Measurements from ENCODE around the gene TUBGCP3. TPM values are rescaled to one million over a fixed set of nuclear protein-coding genes. Genes with fewer than 3 reads are reported as not detected.
"Not testable (repeated sequence)": the region's sequence is repeated elsewhere in the genome, so short reads cannot be mapped to it uniquely, and the experiment has no call there.

Gene TUBGCP3
- total RNA-seq, 2 experiments from 2014 or later, result 30.6 to 31.3 TPM

DNA sequence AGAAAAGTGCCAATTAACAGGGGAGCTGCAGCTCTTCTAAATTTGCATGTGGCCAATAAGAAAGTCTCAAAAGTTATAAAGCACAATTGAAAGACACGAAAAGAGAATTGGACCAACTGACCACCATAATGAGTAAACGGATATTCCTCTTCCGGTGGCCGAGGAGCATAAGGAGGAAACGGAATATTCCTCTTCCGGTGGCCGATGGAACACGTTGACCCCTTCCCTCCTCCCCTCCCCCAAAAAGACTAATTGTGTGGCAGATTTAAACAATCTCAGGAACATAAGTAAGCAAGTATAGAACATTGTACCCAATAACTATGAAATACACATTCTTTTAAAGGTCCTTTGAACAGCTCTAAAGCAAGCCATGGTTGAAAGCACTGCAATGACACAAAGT lies 41.2 kb upstream of the TUBGCP3 start:
- TF ChIP-seq CTCF (IDR thresholded peaks at IDR 0.05), result no peak
- Histone ChIP-seq H3K27ac (ENCODE audit: low read depth in 1 of 2, low read length in 2 of 2) (no peak overlapping the region), H3K36me3 (ENCODE audit: insufficient read depth, low read length) (no peaks in the 10 kb centered on the region), H3K4me1 (ENCODE audit: insufficient read depth, low read length) (no peaks in the 10 kb centered on the region), H3K4me3 (ENCODE audit: low read length) (no peak overlapping the region), H3K27me3 (ENCODE audit: control insufficient read depth in 1 of 2, insufficient read depth in 2 of 2, low read length in 2 of 2) (no peaks in the 10 kb centered on the region), H3K9me3 (ENCODE audit: control insufficient read depth in 1 of 2, insufficient read depth in 1 of 2, low read length in 2 of 2) (no peaks in the 10 kb centered on the region)
- CTCF ChIA-PET, result interaction anchor here (1.0 kb wide), 1 partner anchor 22 kb away, joined by 3 read pairs; no protein-coding TSS in a partner anchor
- Mint-ChIP-seq H3K27me3 (peaks cover 10% of the 10 kb centered on the region), H3K4me1 (ENCODE audit: low read depth) (no peaks in the 10 kb centered on the region), H3K36me3 (ENCODE audit: low read depth) (no peaks in the 10 kb centered on the region), H3K27ac (no peak overlapping the region), H3K4me3 (no peak overlapping the region), H3K9me3 (no peaks in the 10 kb centered on the region)
- DNase-seq (no peak), ATAC-seq (ENCODE audit: poor library complexity) (no peak)
- intact Hi-C loops (cut with DNase I, micrococcal nuclease), result no loop called here
- POLR2A ChIA-PET, result no interaction called here

GRCh38 chr13:112627613-112628012 lies 39.7 kb upstream of the TUBGCP3 start:
- H3K36me3 Mint-ChIP-seq (ENCODE audit: low read depth); H3K27ac ChIP-seq (ENCODE audit: low read depth in 1 of 2, low read length in 2 of 2); POLR2A ChIA-PET; H3K36me3 ChIP-seq (ENCODE audit: insufficient read depth, low read length); DNase-seq; H3K4me3 Mint-ChIP-seq; H3K9me3 ChIP-seq (ENCODE audit: control insufficient read depth in 1 of 2, insufficient read depth in 1 of 2, low read length in 2 of 2); CTCF ChIA-PET; intact Hi-C loops (cut with DNase I, micrococcal nuclease); H3K4me1 ChIP-seq (ENCODE audit: insufficient read depth, low read length); H3K4me3 ChIP-seq (ENCODE audit: low read length); H3K9me3 Mint-ChIP-seq; H3K4me1 Mint-ChIP-seq (ENCODE audit: low read depth); H3K27ac Mint-ChIP-seq; H3K27me3 ChIP-seq (ENCODE audit: control insufficient read depth in 1 of 2, insufficient read depth in 2 of 2, low read length in 2 of 2); ATAC-seq (ENCODE audit: poor library complexity): not testable (repeated sequence)
- peaks cover 14% of the 10 kb centered on the region for H3K27me3 Mint-ChIP-seq

DNA sequence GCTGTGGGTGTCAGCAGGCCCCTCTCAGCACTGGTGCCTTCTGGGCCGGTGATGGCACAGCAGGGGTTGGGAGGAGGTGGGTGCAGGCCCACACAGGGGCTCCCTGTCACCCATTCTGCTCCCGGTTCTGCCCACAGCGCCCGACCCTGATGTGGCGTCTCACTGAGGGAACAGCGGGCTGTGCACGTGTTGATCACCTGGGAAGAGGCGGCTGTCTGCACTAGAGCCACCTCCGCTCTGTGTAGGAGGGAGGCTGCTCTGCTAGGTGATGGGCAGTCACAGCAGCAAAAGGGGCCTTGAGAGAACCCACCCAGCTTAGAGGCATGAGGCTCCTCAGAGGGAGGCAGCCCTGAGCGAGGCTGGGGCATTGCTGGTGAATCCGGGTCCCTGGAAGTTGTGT lies 39.2 kb upstream of the TUBGCP3 start:
- no peak overlapping the region for H3K4me3 ChIP-seq (ENCODE audit: low read length)
- Mint-ChIP-seq H3K9me3 (no peaks in the 10 kb centered on the region), H3K4me1 (ENCODE audit: low read depth) (no peaks in the 10 kb centered on the region), H3K27ac (no peak overlapping the region), H3K4me3 (no peak overlapping the region), H3K27me3 (peaks cover 14% of the 10 kb centered on the region), H3K36me3 (ENCODE audit: low read depth) (no peaks in the 10 kb centered on the region)
- CTCF ChIA-PET, result no interaction called here
- no peak for DNase-seq
- POLR2A ChIA-PET, result no interaction called here
- no peak for ATAC-seq (ENCODE audit: poor library complexity)
- no peak overlapping the region for H3K27ac ChIP-seq (ENCODE audit: low read depth in 1 of 2, low read length in 2 of 2)
- no peaks in the 10 kb centered on the region for H3K27me3 ChIP-seq (ENCODE audit: control insufficient read depth in 1 of 2, insufficient read depth in 2 of 2, low read length in 2 of 2)
- no peak for TF ChIP-seq CTCF (IDR thresholded peaks at IDR 0.05)
- no peaks in the 10 kb centered on the region for H3K4me1 ChIP-seq (ENCODE audit: insufficient read depth, low read length)
- no peaks in the 10 kb centered on the region for H3K36me3 ChIP-seq (ENCODE audit: insufficient read depth, low read length)
- no peaks in the 10 kb centered on the region for H3K9me3 ChIP-seq (ENCODE audit: control insufficient read depth in 1 of 2, insufficient read depth in 1 of 2, low read length in 2 of 2)
- intact Hi-C loops (cut with DNase I, micrococcal nuclease), result no loop called here

GRCh38 chr13:112626761-112627160 lies 38.8 kb upstream of the TUBGCP3 start:
- TF ChIP-seq CTCF (IDR thresholded peaks at IDR 0.05), result no peak
- H3K9me3 ChIP-seq (ENCODE audit: control insufficient read depth in 1 of 2, insufficient read depth in 1 of 2, low read length in 2 of 2), result no peaks in the 10 kb centered on the region
- Mint-ChIP-seq H3K27me3 (peaks cover 14% of the 10 kb centered on the region), H3K27ac (no peak overlapping the region), H3K36me3 (ENCODE audit: low read depth) (no peaks in the 10 kb centered on the region), H3K4me1 (ENCODE audit: low read depth) (no peaks in the 10 kb centered on the region), H3K9me3 (no peaks in the 10 kb centered on the region), H3K4me3 (no peak overlapping the region)
- DNase-seq (no peak), ATAC-seq (ENCODE audit: poor library complexity) (no peak)
- POLR2A ChIA-PET, result no interaction called here
- intact Hi-C loops (cut with DNase I, micrococcal nuclease), result no loop called here
- no peak overlapping the region for H3K4me3 ChIP-seq (ENCODE audit: low read length)
- no peak overlapping the region for H3K27ac ChIP-seq (ENCODE audit: low read depth in 1 of 2, low read length in 2 of 2)
- no peaks in the 10 kb centered on the region for H3K36me3 ChIP-seq (ENCODE audit: insufficient read depth, low read length)
- CTCF ChIA-PET, result no interaction called here
- no peaks in the 10 kb centered on the region for H3K27me3 ChIP-seq (ENCODE audit: control insufficient read depth in 1 of 2, insufficient read depth in 2 of 2, low read length in 2 of 2)
- no peaks in the 10 kb centered on the region for H3K4me1 ChIP-seq (ENCODE audit: insufficient read depth, low read length)
